A673 (cell line): Measurements from ENCODE around the gene MYO7A. TPM values are rescaled to one million over a fixed set of nuclear protein-coding genes. Genes with fewer than 3 reads are reported as not detected.

Source experiments
- BruUV-seq: library from RNA; stranded (reverse); fragments of 400-500 nt; replicated peaks from 2 replicates; lab custom pipeline; 2021; lab: Mats Ljungman, UMichigan
- CTCF ChIA-PET: fragments of 300-600 bp; sonication (Branson Sonifier 250); formaldehyde crosslinking; loops from one replicate; lab custom pipeline; 2022; ENCODE audit warnings: antibody characterized with exemption; lab: Charles Lee
- POLR2A ChIA-PET: fragments of 300-600 bp; sonication (Branson Sonifier 250); formaldehyde crosslinking; loops from one replicate; lab custom pipeline; 2022; ENCODE audit warnings: antibody characterized with exemption; ENCODE audit not compliant: low non-redundant PET; lab: Charles Lee
- DNase-seq: peaks from one replicate; pipeline ENCODE4 v3.0.0-alpha.2; 2015; ENCODE audit warnings: low spot score
- H3K27ac ChIP-seq: fragments of 200-600 bp; sonication (generic); 2 replicates; pipeline ENCODE4 v1.5.1; 2016; ENCODE audit warnings: mixed run types, low read depth, mild to moderate bottlenecking, mixed read lengths, antibody characterized with exemption, low read length; ENCODE audit not compliant: poor library complexity, severe bottlenecking
- H3K27me3 ChIP-seq: fragments of 200-600 bp; sonication (generic); replicated peaks from 2 replicates; pipeline ENCODE4 v1.6.1; 2017; ENCODE audit warnings: mixed run types, low read depth, mild to moderate bottlenecking, mixed read lengths, antibody characterized with exemption, low read length; ENCODE audit not compliant: insufficient read depth, poor library complexity
- H3K36me3 ChIP-seq: fragments of 200-600 bp; sonication (generic); 2 replicates; pipeline ENCODE4 v1.6.1; 2016; ENCODE audit warnings: mixed run types, mild to moderate bottlenecking, mixed read lengths, antibody characterized with exemption, low read length; ENCODE audit not compliant: insufficient read depth, poor library complexity, severe bottlenecking
- H3K4me1 ChIP-seq: fragments of 200-600 bp; sonication (generic); 2 replicates; pipeline ENCODE4 v1.6.1; 2017; ENCODE audit warnings: mixed run types, mild to moderate bottlenecking, mixed read lengths, antibody characterized with exemption, low read length; ENCODE audit not compliant: insufficient read depth, poor library complexity, severe bottlenecking
- H3K4me3 ChIP-seq: fragments of 200-600 bp; sonication (generic); 2 replicates; pipeline ENCODE4 v1.5.1; 2016; ENCODE audit warnings: low read depth, mixed run types, mild to moderate bottlenecking, mixed read lengths, low read length; ENCODE audit not compliant: poor library complexity, severe bottlenecking
- H3K9me3 ChIP-seq: fragments of 200-600 bp; sonication (generic); 2 replicates; pipeline ENCODE4 v1.6.1; 2016; ENCODE audit warnings: mixed run types, low read depth, mild to moderate bottlenecking, mixed read lengths, antibody characterized with exemption, low read length; ENCODE audit not compliant: poor library complexity, severe bottlenecking
- CTCF ChIP-seq: fragments of 300-800, 200-600 bp; sonication (generic); conservative IDR thresholded peaks from 2 replicates; pipeline ENCODE4 v1.5.1; 2017; ENCODE audit warnings: low read depth, mild to moderate bottlenecking, antibody characterized with exemption, low read length, moderate library complexity, mixed read lengths
- EZH2 ChIP-seq: fragments of 200-600 bp; sonication (generic); IDR thresholded peaks from 2 replicates; pipeline ENCODE4 v1.6.1; 2017; ENCODE audit warnings: borderline replicate concordance, low read depth, mild to moderate bottlenecking, mixed read lengths, antibody characterized with exemption, low read length; ENCODE audit not compliant: poor library complexity, severe bottlenecking
- intact Hi-C: fragments of 100-400 bp; cut with micrococcal nuclease; formaldehyde crosslinking; loops from one replicate; pipeline ENCODE4 v1.10.0; 2022; ENCODE audit not compliant: unreplicated experiment
- total RNA-seq: library from RNA; stranded (reverse); gene quantifications from 2 replicates; pipeline ENCODE4 v1.2.3, GENCODE V29; 2021

Gene MYO7A
- total RNA-seq, 1 experiment from 2014 or later: not detected

GRCh38 chr11:77183431-77183984 lies 55.5 kb downstream of the MYO7A start:
- H3K4me1 ChIP-seq: no peaks in the 10 kb centered on the region
- BruUV-seq: no TSS peak
- POLR2A ChIA-PET: no interaction called here
- H3K27me3 ChIP-seq: no peaks in the 10 kb centered on the region
- no peak for DNase-seq
- H3K27ac ChIP-seq: no peak overlapping the region
- intact Hi-C loops: no loop called here
- H3K4me3 ChIP-seq: no peak overlapping the region
- H3K9me3 ChIP-seq: no peaks in the 10 kb centered on the region
- CTCF ChIA-PET: no interaction called here
- no peaks in the 10 kb centered on the region for H3K36me3 ChIP-seq
- TF ChIP-seq EZH2: no peak
- no peak for TF ChIP-seq CTCF

- POLR2A ChIA-PET: no interaction called here
- no TSS peak for BruUV-seq
- Histone ChIP-seq H3K4me3 (no peak overlapping the region), H3K27ac (no peak overlapping the region), H3K9me3 (no peaks in the 10 kb centered on the region), H3K4me1 (no peaks in the 10 kb centered on the region), H3K36me3 (no peaks in the 10 kb centered on the region), H3K27me3 (no peaks in the 10 kb centered on the region)
- DNase-seq: no peak
- CTCF ChIA-PET: no interaction called here
- TF ChIP-seq EZH2: no peak
- no peak for TF ChIP-seq CTCF
- intact Hi-C loops: no loop called here
Measured at GRCh38 chr11:77184136-77184860, 56.3 kb downstream of the MYO7A start.

GRCh38 chr11:77186302-77186701 lies 58.3 kb downstream of the MYO7A start:
- no peak overlapping the region for H3K4me3 ChIP-seq
- ChIA-PET POLR2A (interaction anchor here (0.7 kb wide), 1 partner anchor 16 kb away, joined by 3 read pairs; no protein-coding TSS in a partner anchor), CTCF (interaction anchor here (0.6 to 1.2 kb wide), 2 partner anchors 9 to 139 kb away, joined by 3 to 7 read pairs; no protein-coding TSS in a partner anchor)
- H3K27me3 ChIP-seq: no peaks in the 10 kb centered on the region
- H3K9me3 ChIP-seq: no peaks in the 10 kb centered on the region
- TF ChIP-seq EZH2: no peak
- no peaks in the 10 kb centered on the region for H3K36me3 ChIP-seq
- no peaks in the 10 kb centered on the region for H3K4me1 ChIP-seq
- H3K27ac ChIP-seq: no peak overlapping the region
- intact Hi-C loops: no loop called here
- BruUV-seq: no TSS peak
- no peak for DNase-seq
